ENCODE measurements around the gene SMOC2. TPM values are rescaled to one million over a fixed set of nuclear protein-coding genes. Genes with fewer than 3 reads are reported as not detected.

SMOC2 gene
- total RNA-seq, 2 donors from 2014 or later, result 17.8 to 167 TPM

DNA sequence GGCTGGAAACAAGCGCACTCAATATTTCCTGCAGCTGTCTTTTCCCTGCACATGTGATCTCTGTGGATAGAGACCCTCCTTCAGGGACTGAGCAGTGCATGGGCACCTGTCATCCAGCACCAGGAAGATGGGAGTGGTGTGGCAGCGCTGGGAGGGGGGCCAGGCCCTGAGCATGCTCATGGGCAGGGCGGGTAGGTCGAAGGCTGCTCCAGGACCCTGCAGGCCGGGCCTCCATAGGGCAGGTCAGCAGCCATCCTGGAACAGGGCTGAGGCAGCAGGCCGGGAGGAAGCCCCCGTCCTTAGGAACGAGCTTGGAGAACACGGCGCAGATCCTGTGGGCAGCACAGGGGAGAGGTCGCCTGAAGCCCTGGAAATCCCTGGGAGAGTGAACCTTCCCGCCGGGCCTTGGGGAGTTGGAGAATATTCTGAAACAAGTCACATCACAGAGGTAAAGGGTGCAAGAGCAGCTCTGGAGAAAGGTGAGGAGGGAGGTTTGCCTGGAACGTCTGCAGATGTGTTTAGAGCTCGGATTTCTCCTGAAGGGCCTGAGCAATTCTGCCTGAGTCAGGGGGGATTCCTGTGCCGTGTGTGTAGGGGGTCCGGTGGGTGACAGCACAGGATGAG is 133.2 kb downstream of the SMOC2 start:
- 80% methylated on average over 17 of the region's 17 CpGs for WGBS
- intact Hi-C loops (cut with DNase I), result no loop called here
- Histone ChIP-seq H3K9me3 (no peaks in the 10 kb centered on the region), H3K4me3 (no peak overlapping the region), H3K36me3 (no peaks in the 10 kb centered on the region), H3K4me1 (replicated peaks) (no peaks in the 10 kb centered on the region), H3K27me3 (replicated peaks; ENCODE audit: insufficient read depth) (no peaks in the 10 kb centered on the region), H3K27ac (peak overlapping the region; percentile 38 to 43)
- TF ChIP-seq POLR2AphosphoS5 (IDR thresholded peaks at IDR 0.05), result no peak
- TF ChIP-seq POLR2A (IDR thresholded peaks at IDR 0.05), result no peak
- TF ChIP-seq, protein P1, sequence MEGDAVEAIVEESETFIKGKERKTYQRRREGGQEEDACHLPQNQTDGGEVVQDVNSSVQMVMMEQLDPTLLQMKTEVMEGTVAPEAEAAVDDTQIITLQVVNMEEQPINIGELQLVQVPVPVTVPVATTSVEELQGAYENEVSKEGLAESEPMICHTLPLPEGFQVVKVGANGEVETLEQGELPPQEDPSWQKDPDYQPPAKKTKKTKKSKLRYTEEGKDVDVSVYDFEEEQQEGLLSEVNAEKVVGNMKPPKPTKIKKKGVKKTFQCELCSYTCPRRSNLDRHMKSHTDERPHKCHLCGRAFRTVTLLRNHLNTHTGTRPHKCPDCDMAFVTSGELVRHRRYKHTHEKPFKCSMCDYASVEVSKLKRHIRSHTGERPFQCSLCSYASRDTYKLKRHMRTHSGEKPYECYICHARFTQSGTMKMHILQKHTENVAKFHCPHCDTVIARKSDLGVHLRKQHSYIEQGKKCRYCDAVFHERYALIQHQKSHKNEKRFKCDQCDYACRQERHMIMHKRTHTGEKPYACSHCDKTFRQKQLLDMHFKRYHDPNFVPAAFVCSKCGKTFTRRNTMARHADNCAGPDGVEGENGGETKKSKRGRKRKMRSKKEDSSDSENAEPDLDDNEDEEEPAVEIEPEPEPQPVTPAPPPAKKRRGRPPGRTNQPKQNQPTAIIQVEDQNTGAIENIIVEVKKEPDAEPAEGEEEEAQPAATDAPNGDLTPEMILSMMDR (IDR thresholded peaks at IDR 0.05), result no peak
- DNase-seq (ENCODE audit: low spot score), result no peak

DNA sequence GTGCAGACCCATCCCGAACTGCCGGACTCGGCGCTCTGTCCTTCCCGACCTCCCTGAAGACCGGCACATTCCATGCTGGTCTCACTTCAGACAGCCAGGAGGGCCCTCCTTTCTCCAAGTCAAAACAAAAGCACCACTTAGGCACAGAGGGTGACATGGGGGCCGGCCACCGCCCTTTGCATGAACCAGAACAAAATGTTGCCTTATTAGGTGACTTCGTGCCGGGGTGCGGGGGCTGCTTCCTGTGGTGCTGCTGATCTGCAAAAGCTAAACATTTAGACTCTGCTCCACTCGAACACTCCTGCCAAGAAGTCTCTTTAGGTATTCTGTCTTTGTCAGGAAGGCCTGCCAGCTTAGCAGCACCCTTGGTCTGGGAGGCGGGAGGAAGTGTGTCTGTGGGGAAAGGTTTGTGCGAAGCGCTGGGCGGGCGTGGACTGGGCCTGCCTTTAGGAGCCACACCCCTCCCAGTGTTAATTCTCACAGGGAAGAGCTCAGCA is 133.8 kb downstream of the SMOC2 start:
- Histone ChIP-seq H3K4me1 (replicated peaks) (no peaks in the 10 kb centered on the region), H3K27ac (peak overlapping the region; percentile 38 to 43), H3K9me3 (no peaks in the 10 kb centered on the region), H3K4me3 (no peak overlapping the region), H3K36me3 (no peaks in the 10 kb centered on the region), H3K27me3 (replicated peaks; ENCODE audit: insufficient read depth) (no peaks in the 10 kb centered on the region)
- WGBS, result 25% methylated on average over 17 of the region's 17 CpGs
- TF ChIP-seq POLR2A (IDR thresholded peaks at IDR 0.05), result no peak
- TF ChIP-seq, protein P1 (IDR thresholded peaks at IDR 0.05), result no peak
- TF ChIP-seq POLR2AphosphoS5 (IDR thresholded peaks at IDR 0.05), result peak; percentile 48
- peak; percentile 50 for DNase-seq (ENCODE audit: low spot score)
- intact Hi-C loops (cut with DNase I), result no loop called here

DNA sequence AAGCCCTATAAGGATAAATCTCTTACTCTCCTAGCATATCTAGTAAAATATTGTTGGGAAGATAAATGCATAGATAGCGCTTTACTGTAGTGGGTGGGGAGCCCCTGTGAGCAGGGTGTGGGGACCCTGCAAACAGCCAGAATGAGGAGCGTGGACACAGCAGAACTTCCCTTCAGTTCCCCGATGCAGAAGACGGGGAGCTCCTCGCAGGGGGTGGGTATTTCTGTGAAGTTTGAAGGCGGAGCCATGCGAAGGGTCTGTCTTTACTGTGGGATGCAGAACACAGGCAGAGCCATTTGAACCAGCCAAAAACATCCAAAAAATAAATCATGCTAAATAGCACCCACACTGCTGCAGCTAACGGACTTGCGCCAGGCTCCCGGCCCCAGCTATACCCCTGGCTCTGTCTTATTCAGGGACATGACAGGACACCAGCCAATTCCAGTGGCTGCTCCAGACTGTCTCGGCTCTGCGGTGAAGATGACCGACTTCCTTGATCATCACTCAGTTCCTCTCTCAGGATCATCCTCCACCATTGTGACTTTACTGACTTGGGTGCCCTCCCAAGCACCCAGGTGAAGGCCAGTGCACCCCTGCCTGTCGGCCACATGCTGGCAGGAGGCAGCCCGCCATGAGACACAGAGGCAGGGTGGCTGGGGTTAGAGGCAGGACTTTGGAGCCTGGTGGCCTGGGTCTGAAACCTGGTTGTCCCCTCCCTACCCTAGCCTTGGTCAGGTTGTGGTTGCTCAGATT is 134.5 kb downstream of the SMOC2 start:
- no peak for DNase-seq (ENCODE audit: low spot score)
- 81% methylated on average over 15 of the region's 15 CpGs for WGBS
- no peaks in the 10 kb centered on the region for H3K4me1 ChIP-seq (replicated peaks)

DNA sequence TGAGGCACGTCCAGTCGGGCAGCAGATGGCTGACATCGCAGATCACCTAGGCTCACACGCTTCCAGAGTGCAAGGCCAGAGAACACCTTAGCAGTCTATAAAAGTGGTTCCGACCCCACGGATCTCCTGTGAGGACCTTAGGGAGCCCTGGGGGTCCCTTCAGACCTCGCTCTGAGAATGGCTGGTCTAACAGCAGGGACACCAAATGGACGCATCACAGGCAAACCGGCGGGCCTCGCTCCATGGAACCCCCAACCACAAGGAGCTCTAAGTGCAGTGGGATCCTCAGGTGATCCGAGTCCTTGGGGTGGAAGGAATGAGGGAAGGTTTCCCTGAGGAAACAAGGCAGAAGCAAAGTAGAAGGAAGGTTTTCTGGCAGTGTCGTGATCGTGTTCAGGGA is 135.4 kb downstream of the SMOC2 start:
- Histone ChIP-seq H3K27ac (no peak overlapping the region), H3K4me1 (replicated peaks) (no peaks in the 10 kb centered on the region), H3K36me3 (no peaks in the 10 kb centered on the region), H3K4me3 (no peak overlapping the region), H3K27me3 (replicated peaks; ENCODE audit: insufficient read depth) (no peaks in the 10 kb centered on the region), H3K9me3 (no peaks in the 10 kb centered on the region)
- WGBS, result 96% methylated on average over 14 of the region's 14 CpGs
- TF ChIP-seq POLR2AphosphoS5 (IDR thresholded peaks at IDR 0.05) (no peak), POLR2A (IDR thresholded peaks at IDR 0.05) (no peak)
- TF ChIP-seq, protein P1 (IDR thresholded peaks at IDR 0.05), result no peak
- intact Hi-C loops (cut with DNase I), result no loop called here
- DNase-seq (ENCODE audit: low spot score), result no peak

More for the DNA sequence above, 134.5 kb downstream of the SMOC2 start:
- Histone ChIP-seq H3K27ac (peak overlapping the region; percentile 38 to 43), H3K9me3 (no peaks in the 10 kb centered on the region), H3K36me3 (no peaks in the 10 kb centered on the region), H3K4me3 (no peak overlapping the region), H3K27me3 (replicated peaks; ENCODE audit: insufficient read depth) (no peaks in the 10 kb centered on the region)
- TF ChIP-seq, protein P1 (IDR thresholded peaks at IDR 0.05), result no peak
- TF ChIP-seq POLR2A (IDR thresholded peaks at IDR 0.05), result no peak
- TF ChIP-seq POLR2AphosphoS5 (IDR thresholded peaks at IDR 0.05), result no peak
- intact Hi-C loops (cut with DNase I), result no loop called here

Data from prostate gland (tissue), 2 donors.